ENCODE data around the gene TAL1.

TAL1 gene

DNA sequence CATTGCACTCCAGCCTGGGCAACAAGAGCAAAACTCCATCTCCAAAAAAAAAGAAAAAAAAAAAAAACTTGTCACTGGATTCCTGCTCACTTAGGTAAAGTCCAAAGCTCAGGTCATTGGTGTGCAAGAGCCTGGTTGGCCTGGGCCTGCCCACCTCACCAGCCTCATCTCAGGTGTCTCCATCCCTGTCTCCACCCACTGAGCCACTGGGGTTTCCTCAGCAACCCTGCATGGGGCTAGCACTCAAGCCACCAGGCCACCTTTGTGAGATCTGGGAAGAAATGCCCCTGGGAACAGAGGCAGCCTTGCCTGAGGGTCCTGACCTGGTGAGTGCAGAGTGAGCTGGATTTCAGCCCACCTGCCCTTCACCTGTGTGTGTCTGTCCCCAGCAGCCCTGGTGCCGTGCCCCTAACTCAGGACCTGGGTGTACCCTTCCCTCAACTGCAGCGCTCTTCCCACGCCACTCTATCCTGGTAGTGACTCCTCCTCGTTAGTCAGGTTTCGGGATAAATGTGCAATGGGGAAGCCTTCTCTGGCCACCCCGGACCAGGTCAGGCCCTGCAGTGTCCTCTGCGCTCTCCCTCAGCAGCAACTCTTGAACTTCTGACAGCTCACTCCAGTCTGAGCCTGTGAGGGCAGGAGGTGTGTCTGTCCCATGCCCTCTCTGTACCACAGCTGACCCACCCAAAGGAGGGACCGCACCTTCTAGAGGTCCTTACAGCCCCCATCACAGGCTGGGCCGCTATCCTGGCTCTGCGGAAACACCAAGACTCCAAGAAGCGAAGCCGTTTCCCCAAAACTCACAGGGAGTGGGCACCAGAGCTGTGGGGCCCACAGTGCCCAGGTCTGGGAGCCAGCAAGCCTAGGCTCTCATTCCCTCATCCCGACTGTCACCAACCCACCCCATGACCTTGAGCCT, 45.5 kb downstream of the TAL1 start:
- DNase-seq: no peak

DNA sequence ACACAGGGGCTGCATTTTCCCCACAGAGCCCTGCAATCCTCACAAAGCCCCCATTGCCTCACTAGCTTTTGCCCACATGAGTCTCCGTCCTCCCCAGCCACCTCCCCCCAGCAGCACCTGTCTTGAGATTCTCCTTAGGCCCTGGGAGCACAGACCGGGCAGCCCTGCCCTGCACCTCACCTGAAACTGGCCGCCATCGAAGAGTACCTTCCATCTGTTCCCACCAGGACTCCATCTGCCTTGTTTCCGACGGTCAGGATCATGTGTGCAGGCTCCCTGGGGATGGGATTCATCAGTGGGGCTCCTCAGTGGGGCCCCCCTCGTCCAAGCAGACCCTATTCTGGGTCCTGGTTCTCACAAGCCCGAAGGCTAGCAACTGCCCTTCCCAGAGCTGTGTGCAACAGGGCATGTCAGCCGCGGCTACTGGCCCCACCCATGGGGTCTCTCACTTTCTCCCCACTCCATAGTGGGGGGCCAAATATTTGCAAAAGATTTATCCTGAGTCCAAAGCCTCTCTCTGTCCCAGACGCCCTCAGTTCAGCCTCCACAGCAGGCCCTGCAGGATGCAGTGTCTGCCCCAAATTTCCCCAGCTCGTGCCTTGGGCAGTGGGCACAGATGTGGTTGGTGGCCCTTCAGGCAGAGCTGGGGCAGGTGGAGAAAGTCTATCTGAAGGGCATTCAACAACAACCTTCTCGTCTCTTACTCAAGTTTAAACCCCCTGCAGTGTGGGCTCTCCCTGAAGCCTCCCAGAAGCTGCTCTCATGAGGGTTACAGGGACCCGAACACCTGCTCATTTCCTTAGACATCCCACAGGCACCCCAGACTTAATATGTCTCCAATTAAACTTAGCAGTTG, 47.0 kb downstream of the TAL1 start:
- no peak for DNase-seq

DNA sequence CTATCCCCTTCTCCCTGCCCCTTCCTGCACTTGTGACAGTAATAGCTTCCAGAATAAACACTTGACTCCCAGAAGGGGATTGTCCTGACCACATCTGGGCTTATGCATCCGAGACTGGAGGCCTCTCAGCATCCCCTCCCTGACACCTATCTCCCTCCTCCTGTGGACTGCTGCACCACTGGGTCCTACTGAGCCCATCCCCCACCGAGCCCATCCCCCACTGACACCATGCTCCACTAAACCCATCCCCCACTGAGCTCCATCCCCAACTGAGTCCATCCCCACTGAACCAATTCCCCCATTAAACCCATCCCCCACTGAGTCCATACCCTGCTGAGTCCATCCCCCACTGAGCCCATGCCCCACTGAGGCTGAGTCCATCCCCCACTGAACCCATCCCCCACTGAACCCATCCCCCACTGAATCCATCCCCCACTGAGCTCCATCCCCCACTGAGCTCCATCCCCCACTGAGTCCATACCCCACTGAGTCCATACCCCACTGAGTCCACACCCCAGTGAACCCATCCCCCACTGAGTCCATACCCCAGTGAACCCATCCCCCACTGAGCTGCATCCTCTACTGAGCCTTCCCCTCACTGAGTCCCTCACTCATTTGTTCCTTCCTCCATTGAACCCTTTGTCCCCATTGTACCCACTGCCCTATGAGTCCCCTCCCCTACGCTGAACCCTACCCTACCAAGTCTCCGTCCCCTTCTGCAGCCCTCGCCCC, 47.8 kb downstream of the TAL1 start:
- DNase-seq: no peak

DNA sequence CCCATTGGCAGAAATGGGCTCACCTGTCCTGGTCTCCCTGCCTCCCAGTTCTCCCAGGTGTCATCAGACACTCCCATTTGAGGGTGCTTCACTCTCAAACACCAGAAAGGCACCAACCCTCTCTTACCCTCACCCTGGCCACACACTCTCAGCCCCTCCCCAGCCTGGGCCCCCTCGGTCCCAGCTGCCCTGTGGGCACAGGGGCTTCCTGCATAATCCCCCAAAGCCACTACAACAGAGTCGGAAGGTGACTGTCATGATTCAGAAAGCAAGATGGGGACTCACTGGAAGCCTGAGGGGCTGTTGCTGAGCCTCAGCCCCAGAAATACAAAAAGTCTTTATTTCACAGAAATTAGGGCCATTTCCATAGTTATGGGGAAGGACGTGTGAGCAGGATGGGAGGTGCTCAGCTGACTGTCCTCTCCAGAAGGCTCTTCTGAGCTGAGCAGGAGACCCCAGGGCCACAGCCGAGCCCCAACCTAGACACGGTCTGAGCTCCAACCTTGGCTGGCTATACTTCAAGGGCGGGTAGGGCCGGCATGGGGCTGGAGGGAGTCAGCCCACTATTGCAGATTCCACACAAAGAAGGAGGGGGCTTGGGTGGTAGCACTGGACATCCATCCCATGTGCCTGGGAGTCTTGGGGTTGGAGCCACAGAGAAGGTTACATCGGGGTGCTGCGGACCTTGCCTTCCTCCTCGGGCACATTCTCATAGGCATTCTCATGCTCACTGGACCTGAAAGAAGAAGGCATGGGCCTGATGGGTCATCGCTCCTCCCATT, 48.5 kb downstream of the TAL1 start:
- no peak for DNase-seq

DNA sequence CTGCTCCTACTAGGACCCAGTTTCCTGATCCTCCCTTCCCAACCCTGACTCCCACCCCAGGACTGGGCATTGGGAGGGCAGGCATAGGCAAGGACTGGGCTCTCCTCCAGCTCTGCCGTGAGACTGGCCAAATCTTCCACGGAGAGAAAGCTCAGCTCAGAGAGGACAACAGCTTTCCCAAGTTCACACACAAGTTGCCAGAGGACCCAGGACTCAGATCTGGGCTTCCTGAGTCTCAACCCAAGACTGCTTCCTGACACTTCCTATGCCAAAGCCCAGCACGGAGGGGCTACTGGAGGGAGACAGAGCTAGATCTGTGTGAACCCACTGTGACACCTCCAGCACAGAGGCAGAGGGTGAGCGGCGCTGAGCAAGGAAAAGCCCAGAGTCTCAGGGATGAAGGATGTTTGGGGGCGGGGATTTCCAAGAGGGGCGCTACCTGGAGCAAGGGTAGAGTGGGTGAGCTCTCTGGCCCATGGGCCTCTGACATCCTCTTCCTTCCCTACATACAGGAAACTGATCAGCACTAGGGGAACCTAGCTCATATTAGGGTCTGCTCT, 49.3 kb downstream of the TAL1 start:
- no peak for DNase-seq

DNA sequence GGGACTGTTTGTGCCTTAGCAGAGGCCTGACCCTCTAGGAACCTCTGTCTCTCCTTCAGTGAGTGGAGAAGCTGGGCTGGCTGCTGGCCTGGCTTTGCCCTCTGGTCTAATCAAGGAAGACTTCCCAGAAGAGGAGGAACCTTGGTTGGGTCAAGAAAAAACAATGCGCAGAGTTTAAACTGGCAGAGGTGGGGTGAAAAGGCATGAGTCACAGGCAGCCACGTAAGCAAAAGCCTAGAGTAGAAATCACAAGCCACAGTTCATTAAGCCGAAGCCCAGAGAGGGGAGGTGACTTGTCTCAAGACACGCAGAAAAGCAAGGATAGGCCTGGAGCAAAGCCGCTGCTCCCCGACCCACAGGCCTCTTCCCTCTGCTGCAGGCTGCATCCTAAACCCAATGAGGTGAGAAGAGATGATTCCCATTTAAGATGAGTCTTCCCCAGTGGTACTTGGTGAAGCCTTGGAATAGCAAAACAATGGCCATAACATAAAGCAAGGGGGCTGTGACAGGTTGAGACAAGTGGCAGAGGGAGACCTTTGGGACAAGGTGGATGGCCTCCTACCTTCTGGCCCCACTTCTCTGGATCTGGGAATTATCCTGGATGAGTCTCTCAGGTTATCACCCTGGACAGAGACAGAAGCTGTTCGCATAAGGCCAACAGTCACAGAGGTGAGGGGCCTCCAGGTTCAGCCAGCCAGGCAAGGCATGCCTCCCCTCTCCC, 49.9 kb downstream of the TAL1 start:
- no peak for DNase-seq

DNA sequence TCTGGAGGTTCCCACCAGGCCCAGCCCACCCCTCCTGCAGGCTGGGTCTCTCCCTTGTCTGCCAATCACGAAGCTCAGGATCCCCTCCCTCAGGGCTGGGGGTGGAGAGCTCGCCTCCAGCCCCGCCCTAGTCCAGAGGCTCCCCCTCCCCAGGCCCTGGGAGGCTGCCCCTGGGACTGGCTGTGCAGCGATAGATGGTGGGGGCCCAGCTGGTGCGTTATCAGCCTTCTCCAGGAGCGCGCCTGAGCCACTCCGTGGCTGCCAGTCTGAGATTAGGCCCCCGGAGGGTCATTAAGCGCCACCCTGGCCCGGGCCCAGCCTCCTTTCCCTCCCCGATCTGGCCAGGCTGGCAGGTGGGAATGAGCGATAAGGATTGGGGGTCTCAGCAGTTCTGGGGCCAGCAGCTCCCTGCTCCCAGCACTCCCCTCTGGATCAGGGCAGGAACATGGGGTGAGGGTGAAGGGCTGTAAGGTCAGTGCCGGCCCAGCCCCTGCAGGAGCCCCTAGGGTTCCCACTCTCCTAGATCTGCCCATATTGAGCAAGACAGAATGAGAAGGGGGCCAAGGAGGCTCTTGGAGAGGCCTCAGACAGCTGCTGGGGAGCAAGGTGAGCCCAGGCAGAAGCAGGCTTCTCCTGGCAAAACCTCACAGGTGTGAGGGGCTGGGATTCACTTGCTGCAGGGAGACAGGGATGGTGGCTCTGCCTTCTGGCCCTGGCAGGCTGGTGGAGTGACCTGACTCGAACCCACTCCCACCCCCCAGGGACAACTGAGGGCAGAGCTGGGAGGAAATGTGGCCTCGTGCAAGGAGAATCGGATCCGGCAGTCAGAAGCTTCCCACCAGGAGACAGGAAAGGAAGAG, 50.7 kb downstream of the TAL1 start:
- no peak for DNase-seq

GRCh38 chr1:47180603-47181094, 51.4 kb downstream of the TAL1 start:
- DNase-seq: no peak

DNA sequence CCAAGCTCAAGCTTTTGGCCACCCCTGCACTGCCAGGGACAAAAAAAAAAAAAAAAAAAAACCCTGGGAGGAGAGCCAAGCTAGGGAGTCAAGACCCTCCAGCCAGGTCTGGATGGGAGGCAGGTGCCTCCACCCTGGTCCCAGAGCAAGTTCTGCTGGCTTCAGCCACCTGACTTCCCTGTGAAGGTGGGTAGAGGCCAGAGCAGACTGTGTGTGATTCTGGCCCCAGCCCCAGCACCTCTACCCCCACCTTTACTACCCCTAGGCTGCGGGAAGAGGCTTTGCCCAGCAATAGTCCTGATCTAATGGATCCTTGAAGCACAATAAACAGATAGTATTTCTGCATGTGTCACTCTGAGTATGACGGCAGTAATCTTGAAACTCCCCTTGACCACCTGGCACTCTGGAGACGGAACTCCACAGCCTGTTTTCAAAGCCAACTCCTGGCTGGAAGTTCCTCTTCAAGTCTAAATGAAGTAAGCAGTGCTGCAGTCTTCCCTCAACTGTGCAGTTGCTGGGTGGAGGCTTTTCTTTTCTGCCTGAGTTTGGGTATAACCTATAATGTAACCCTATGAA, 51.9 kb downstream of the TAL1 start:
- DNase-seq: no peak

DNA sequence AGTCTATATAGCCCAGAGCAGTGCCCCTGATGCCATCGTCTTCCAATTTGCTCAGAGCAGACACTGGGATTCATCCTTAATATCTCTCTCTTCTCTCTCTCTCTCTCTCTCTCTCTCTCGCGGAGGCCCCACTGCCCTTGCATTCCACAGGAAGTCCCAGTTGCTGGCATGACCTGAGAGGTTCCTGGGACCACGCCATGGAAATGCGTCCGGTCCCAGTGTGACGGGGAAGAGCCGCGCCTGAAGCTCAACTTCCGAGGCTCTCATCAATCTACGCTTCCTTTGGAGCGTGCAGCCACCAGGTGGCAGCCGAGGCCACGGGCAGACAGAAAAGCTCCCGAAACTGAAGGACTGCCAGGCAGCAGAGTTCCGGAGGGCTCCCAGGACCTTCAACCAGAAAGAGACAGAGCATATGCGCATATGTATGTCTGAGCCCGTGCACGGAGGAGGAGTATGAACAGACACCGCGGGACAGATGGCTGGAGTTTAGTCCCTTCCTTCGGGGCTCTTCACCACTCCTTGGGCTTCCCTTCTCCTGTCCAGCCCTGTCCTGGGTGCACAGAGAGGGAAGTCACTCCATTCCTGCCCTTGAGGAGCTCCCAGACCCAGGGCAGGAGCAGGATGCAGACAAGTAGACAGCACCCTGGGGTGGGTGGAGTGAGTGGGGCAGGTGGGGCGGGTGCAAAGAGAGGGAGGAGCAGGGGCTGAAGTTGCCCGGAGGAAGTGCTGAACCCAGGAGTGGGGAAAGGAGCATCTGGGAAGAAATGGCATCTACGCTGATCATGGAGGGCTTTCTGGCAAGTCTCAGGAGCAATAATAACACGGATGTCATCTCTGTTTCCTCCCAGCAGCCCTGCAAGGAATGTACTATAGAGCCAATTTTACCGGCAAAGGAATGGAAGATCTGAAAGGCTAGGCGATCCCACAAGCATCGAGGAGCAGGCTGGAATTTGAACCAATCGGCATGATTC, 52.7 kb downstream of the TAL1 start:
- peak; percentile 70 for DNase-seq

DNA sequence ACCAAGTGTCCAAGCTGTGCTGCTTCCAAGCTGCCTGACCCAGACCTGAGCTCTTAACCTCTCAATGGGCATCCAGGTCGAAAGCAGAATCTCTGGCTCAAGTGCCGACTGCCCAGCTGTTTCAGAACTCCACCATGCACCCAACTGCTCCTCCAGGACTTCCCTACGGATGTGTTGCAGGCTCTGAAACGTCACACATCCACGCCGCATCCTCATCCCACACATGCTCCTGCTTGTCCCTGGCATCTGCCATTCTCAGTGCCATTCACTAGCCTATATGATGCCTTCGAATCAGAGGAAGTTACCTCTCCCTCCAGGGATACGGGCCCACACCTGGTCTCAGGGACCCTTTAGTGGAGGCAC, 53.4 kb downstream of the TAL1 start:
- no peak for DNase-seq

GRCh38 chr1:47178020-47178419, 54.0 kb downstream of the TAL1 start:
- no peak for DNase-seq

- peak; percentile 14 for DNase-seq
Observed at GRCh38 chr1:47175227-47175934, 56.6 kb downstream of the TAL1 start.

- no peak for DNase-seq
Observed at GRCh38 chr1:47174656-47175020, 57.4 kb downstream of the TAL1 start.

DNA sequence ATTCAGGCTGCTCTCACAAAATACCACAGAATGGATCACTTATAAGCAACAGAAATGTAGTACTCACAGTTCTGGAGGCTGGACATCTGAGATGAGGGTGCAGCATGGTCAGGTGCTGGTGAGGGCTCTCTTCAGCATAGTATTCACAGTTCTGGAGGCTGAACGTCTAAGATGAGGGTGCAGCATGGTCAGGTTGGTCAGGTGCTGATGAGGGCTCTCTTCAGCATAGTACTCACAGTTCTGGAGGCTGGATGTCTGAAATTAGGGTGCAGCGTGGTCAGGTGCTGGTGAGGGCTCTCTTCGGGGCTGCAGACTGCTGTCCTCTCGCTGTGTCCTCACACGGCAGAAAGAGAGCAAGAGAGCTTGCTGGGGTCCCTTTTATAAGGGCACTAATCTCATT, 59.2 kb downstream of the TAL1 start:
- DNase-seq: no peak

All from NCI-H526 treated with DMSO at 0.1 percent for 48 hours (cell line).